B cell (primary cell): ENCODE data around the gene NPC2.

Source experiments
- EZH2 ChIP-seq: IDR thresholded peaks from 2 replicates; pipeline ENCODE4 v1.6.1; 2012; ENCODE audit warnings: borderline replicate concordance, low read depth, mild to moderate bottlenecking, moderate library complexity, low read length; ENCODE audit not compliant: insufficient read depth, poor library complexity, severe bottlenecking
- TF ChIP-seq, protein P1 (sequence below): fragments of 200-600 bp; IDR thresholded peaks from one replicate; pipeline ENCODE4 v1.8.0; 2022; ENCODE audit warnings: antibody characterized with exemption, mild to moderate bottlenecking

- TF ChIP-seq EZH2: no peak
- TF ChIP-seq, protein P1, sequence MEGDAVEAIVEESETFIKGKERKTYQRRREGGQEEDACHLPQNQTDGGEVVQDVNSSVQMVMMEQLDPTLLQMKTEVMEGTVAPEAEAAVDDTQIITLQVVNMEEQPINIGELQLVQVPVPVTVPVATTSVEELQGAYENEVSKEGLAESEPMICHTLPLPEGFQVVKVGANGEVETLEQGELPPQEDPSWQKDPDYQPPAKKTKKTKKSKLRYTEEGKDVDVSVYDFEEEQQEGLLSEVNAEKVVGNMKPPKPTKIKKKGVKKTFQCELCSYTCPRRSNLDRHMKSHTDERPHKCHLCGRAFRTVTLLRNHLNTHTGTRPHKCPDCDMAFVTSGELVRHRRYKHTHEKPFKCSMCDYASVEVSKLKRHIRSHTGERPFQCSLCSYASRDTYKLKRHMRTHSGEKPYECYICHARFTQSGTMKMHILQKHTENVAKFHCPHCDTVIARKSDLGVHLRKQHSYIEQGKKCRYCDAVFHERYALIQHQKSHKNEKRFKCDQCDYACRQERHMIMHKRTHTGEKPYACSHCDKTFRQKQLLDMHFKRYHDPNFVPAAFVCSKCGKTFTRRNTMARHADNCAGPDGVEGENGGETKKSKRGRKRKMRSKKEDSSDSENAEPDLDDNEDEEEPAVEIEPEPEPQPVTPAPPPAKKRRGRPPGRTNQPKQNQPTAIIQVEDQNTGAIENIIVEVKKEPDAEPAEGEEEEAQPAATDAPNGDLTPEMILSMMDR: no peak
These were observed 31.1 kb upstream of the NPC2 start for GRCh38 chr14:74524076-74524811.
